GM12878 (cell line): ENCODE measurements around the gene WDFY4. TPM values are rescaled to one million over a fixed set of nuclear protein-coding genes. Genes with fewer than 3 reads are reported as not detected.

ENCODE experiments used
- ATAC-seq: fragments of 200-7000 bp; cut with Tn5 transposase; 3 replicates; pipeline ENCODE4 v1.9.1; 2020; ENCODE audit warnings: mild to moderate bottlenecking, moderate library complexity
- BruUV-seq: library from RNA; stranded (reverse); fragments of 400-500 nt; replicated peaks from 2 replicates; lab custom pipeline; 2021; lab: Mats Ljungman, UMichigan
- CTCF ChIA-PET: fragments of 300-600 bp; sonication (Branson Sonifier 250); formaldehyde crosslinking; extraction: SDS; loops from one replicate; lab custom pipeline; 2021; ENCODE audit warnings: inconsistent platforms; lab: Yijun Ruan, JAX
- POLR2A ChIA-PET: fragments of 350-600 bp; formaldehyde crosslinking; extraction: SDS; loops from one replicate; lab custom pipeline; 2021; ENCODE audit warnings: inconsistent platforms; lab: Charles Lee
- RAD21 ChIA-PET: fragments of 300-600 bp; sonication (Branson Sonifier 250); formaldehyde crosslinking; loops from one replicate; lab custom pipeline; 2023; ENCODE audit warnings: antibody characterized with exemption; ENCODE audit not compliant: unreplicated experiment; lab: Charles Lee
- SMC1A ChIA-PET: fragments of 300-600 bp; sonication (Branson Sonifier 250); formaldehyde crosslinking; loops from one replicate; lab custom pipeline; 2023; ENCODE audit not compliant: unreplicated experiment, uncharacterized antibody; lab: Charles Lee
- DNase-seq: peaks from one replicate; pipeline ENCODE4 v3.0.0-alpha.2; 2011; ENCODE audit warnings: low read depth, low spot score
- FAIRE-seq: peaks from 3 replicates; lab custom pipeline; 2011; peaks lifted over from hg19 to GRCh38; lab: Jason Lieb, UNC
- H2AFZ ChIP-seq: 2 replicates; pipeline ENCODE4 v1.6.0; 2011; ENCODE audit warnings: low read depth, low read length, control low read depth; ENCODE audit not compliant: control insufficient read depth
- H3K27ac ChIP-seq: 2 replicates; pipeline ENCODE4 v1.5.1; 2011; ENCODE audit warnings: control low read depth; ENCODE audit not compliant: control insufficient read depth, insufficient read depth
- H3K27me3 ChIP-seq, 2 experiments: replicated peaks in 1 of 2; 2 replicates each; pipeline versions ENCODE4 v1.6.0 to v1.6.1; 2011; ENCODE audit warnings: low read length in 1 of 2; ENCODE audit not compliant: control insufficient read depth in 2 of 2, insufficient read depth in 2 of 2
- H3K36me3 ChIP-seq, 2 experiments: 2 replicates each; pipeline ENCODE4 v1.5.1; 2011; ENCODE audit warnings: low read length in 1 of 2; ENCODE audit not compliant: control insufficient read depth in 2 of 2, insufficient read depth in 2 of 2
- H3K4me1 ChIP-seq: 2 replicates; pipeline ENCODE4 v1.6.1; 2011; ENCODE audit warnings: mild to moderate bottlenecking, low read length, moderate library complexity, mixed read lengths; ENCODE audit not compliant: control insufficient read depth, insufficient read depth
- H3K4me2 ChIP-seq: 2 replicates; pipeline ENCODE4 v1.6.0; 2011; ENCODE audit warnings: control low read depth; ENCODE audit not compliant: control insufficient read depth, insufficient read depth
- H3K4me3 ChIP-seq: fragments of 200-600 bp; sonication (generic); 2 replicates; pipeline ENCODE4 v1.5.1; 2016
- H3K79me2 ChIP-seq: 2 replicates; pipeline ENCODE4 v1.6.0; 2011; ENCODE audit warnings: low read length; ENCODE audit not compliant: control insufficient read depth, insufficient read depth
- H3K9ac ChIP-seq: 2 replicates; pipeline ENCODE4 v1.8.0; 2011; ENCODE audit warnings: low read length, control low read depth, mixed read lengths; ENCODE audit not compliant: control insufficient read depth, insufficient read depth
- H3K9me3 ChIP-seq: replicated peaks from 3 replicates; pipeline ENCODE4 v1.5.1; 2011; ENCODE audit warnings: mild to moderate bottlenecking, low read length; ENCODE audit not compliant: control insufficient read depth, insufficient read depth
- H4K20me1 ChIP-seq: 2 replicates; pipeline ENCODE4 v1.6.0; 2011; ENCODE audit not compliant: control insufficient read depth, insufficient read depth
- CREM ChIP-seq: IDR thresholded peaks from 2 replicates; pipeline ENCODE4 v1.6.1; 2014; ENCODE audit warnings: antibody characterized with exemption, low read depth
- HCFC1 ChIP-seq: fragments of 150-350 bp; IDR thresholded peaks from 2 replicates; pipeline ENCODE4 v1.6.1; 2014; ENCODE audit warnings: low read length
- JUNB ChIP-seq: IDR thresholded peaks from 2 replicates; pipeline ENCODE4 v1.6.1; 2016; ENCODE audit warnings: antibody characterized with exemption, mild to moderate bottlenecking
- MEF2B ChIP-seq: fragments of 450-650 bp; IDR thresholded peaks from 2 replicates; pipeline ENCODE4 v1.6.1; 2018; ENCODE audit warnings: mild to moderate bottlenecking, moderate library complexity; ENCODE audit not compliant: partially characterized antibody, poor library complexity, severe bottlenecking
- NFYA ChIP-seq: IDR thresholded peaks from 2 replicates; pipeline ENCODE4 v1.6.1; 2011; ENCODE audit warnings: low read depth, mild to moderate bottlenecking, low read length, improper control_type of control experiment, borderline replicate concordance
- TAF1 ChIP-seq: IDR thresholded peaks from 2 replicates; pipeline ENCODE4 v1.6.1; 2011; ENCODE audit warnings: mild to moderate bottlenecking, low read depth, low read length, borderline replicate concordance
- TCF7 ChIP-seq: IDR thresholded peaks from 2 replicates; pipeline ENCODE4 v1.6.1; 2014; ENCODE audit warnings: antibody characterized with exemption, borderline replicate concordance
- ZNF622 ChIP-seq: fragments of 450-650 bp; IDR thresholded peaks from 2 replicates; pipeline ENCODE4 v1.6.1; 2017; ENCODE audit warnings: mild to moderate bottlenecking, inconsistent platforms
- WGBS: methylation state at CpG from one replicate; pipeline ENCODE4 v1.1.6; 2016; ENCODE audit warnings: low lambda C conversion rate; ENCODE audit not compliant: insufficient replicate concordance, insufficient coverage; ENCODE audit errors: missing lambda C conversion rate; 5-methylcytosine and 5-hydroxymethylcytosine counted together
- in situ Hi-C: fragments of 300-500 bp; cut with MboI; formaldehyde crosslinking; loops from 9 replicates; pipeline ENCODE4 v1.14.3; 2018; ENCODE audit warnings: mixed read lengths
- intact Hi-C: fragments of 100-400 bp; cut with micrococcal nuclease; formaldehyde crosslinking; loops from one replicate; pipeline ENCODE4 v1.14.2; 2022; ENCODE audit not compliant: unreplicated experiment
- polyA plus RNA-seq, 11 experiments: library from polyadenylated mRNA; depleted of rRNA in 4 of 11; unstranded in 6 of 11; stranded (reverse) in 5 of 11; fragments of >200 nt; fragmentation: Nextera tagmentation in 4 of 11; fragmentation: Illumina TruSeq in 1 of 11; extraction: Ambion mirVana in 4 of 11; extraction: Trizol in 1 of 11; gene quantifications; 1 replicate in 1 of 11; 2 replicates in 10 of 11; pipeline versions ENCODE4 v1.2.1 to v1.2.3, GENCODE V29; 2011 to 2016; ENCODE audit warnings: inconsistent platforms in 2 of 11, missing spikeins in 2 of 11, low read depth in 1 of 11
- total RNA-seq, 4 experiments: library from RNA; depleted of rRNA in 3 of 4; stranded (reverse); fragments of >200 nt in 3 of 4; fragmentation: Illumina TruSeq in 1 of 4; extraction: Trizol in 1 of 4; gene quantifications; 2 replicates each; pipeline versions ENCODE4 v1.2.1 to v1.2.3, GENCODE V29; 2013 to 2021

Gene WDFY4
- total and polyA plus RNA-seq, 10 of the 15 experiments (the other 5 are each of a cell fraction or from before 2014, with no cell fraction given), result 13.5 to 132 (median 47.3) TPM

GRCh38 chr10:48790457-48791044 lies 105.9 kb downstream of the WDFY4 start:
- BruUV-seq, result no TSS peak
- DNase-seq (no peak), ATAC-seq (no peak)

GRCh38 chr10:48791267-48791928 lies 106.7 kb downstream of the WDFY4 start:
- no peak for ATAC-seq
- SMC1A ChIA-PET, result interaction anchor here (1.6 to 2.8 kb wide), 3 partner anchors 11 to 13 kb away, joined by 5 to 7 read pairs (median 5); no protein-coding TSS in a partner anchor
- intact Hi-C loops, result no loop called here

More at GRCh38 chr10:48790457-48791044, 105.9 kb downstream of the WDFY4 start:
- WGBS, result 66% methylated on average over 8 of the region's 8 CpGs
- H4K20me1 ChIP-seq, result no peaks in the 10 kb centered on the region
- in situ Hi-C loops, result no loop called here
- no peak overlapping the region for H2AFZ ChIP-seq
- CTCF ChIA-PET, result no interaction called here
- no peaks in the 10 kb centered on the region for H3K4me1 ChIP-seq
- no peaks in the 10 kb centered on the region for H3K79me2 ChIP-seq
- H3K9ac ChIP-seq, result no peak overlapping the region
- TF ChIP-seq TAF1, result no peak
- TF ChIP-seq ZNF622, result no peak
- TF ChIP-seq TCF7, result no peak
- no peak for TF ChIP-seq JUNB
- TF ChIP-seq, all 136 proteins: peak for 0
- Histone ChIP-seq H3K27me3 (no peaks in the 10 kb centered on the region), H3K27ac (no peak overlapping the region), H3K4me3 (no peak overlapping the region), H3K4me2 (no peak overlapping the region), H3K9me3 (no peaks in the 10 kb centered on the region), H3K36me3 (peaks cover 34 to 35% of the 10 kb centered on the region in 2 experiments)
- SMC1A ChIA-PET, result interaction anchor here (1.4 to 2.0 kb wide), 2 partner anchors 11 to 14 kb away, joined by 3 to 5 read pairs; no protein-coding TSS in a partner anchor
- FAIRE-seq, result no peak
- POLR2A ChIA-PET, result no interaction called here
- RAD21 ChIA-PET, result interaction anchor here (0.6 kb wide), 1 partner anchor 96 kb away, joined by 3 read pairs; no protein-coding TSS in a partner anchor
- intact Hi-C loops, result no loop called here

More at GRCh38 chr10:48791267-48791928, 106.7 kb downstream of the WDFY4 start:
- H3K4me3 ChIP-seq, result no peak overlapping the region
- no peak for DNase-seq
- RAD21 ChIA-PET, result no interaction called here
- TF ChIP-seq HCFC1 (no peak), MEF2B (no peak), NFYA (no peak), JUNB (no peak), CREM (no peak)
- TF ChIP-seq, all 136 proteins: peak for 0
- 82% methylated on average over 6 of the region's 6 CpGs for WGBS
- CTCF ChIA-PET, result no interaction called here
- Histone ChIP-seq H3K27ac (no peak overlapping the region), H3K9me3 (no peaks in the 10 kb centered on the region), H3K27me3 (no peaks in the 10 kb centered on the region), H3K79me2 (no peaks in the 10 kb centered on the region), H3K4me1 (no peaks in the 10 kb centered on the region), H3K4me2 (no peak overlapping the region), H4K20me1 (no peaks in the 10 kb centered on the region), H3K9ac (no peak overlapping the region), H3K36me3 (peaks cover 32 to 39% of the 10 kb centered on the region in 2 experiments), H2AFZ (no peak overlapping the region)
- in situ Hi-C loops, result no loop called here
- no peak for FAIRE-seq
- no TSS peak for BruUV-seq
- POLR2A ChIA-PET, result no interaction called here
